Esophagus muscularis mucosa (tissue), 3 donors: ENCODE data around the gene AP5S1.

Experiments
- POLR2A ChIP-seq: fragments of 450-650 bp; IDR thresholded peaks from one replicate; pipeline ENCODE4 v1.6.1; 2017; ENCODE audit warnings: antibody characterized with exemption, moderate library complexity, mild to moderate bottlenecking, low read depth
- TF ChIP-seq, protein P1 (sequence below), 3 experiments: fragments of 200-600 bp in 2 of 3; fragments of 450-650 bp in 1 of 3; sonication (generic) in 2 of 3; IDR thresholded peaks; one replicate each; pipeline ENCODE4 v1.5.1; 2017 to 2019; ENCODE audit warnings: antibody characterized with exemption in 3 of 3, mild to moderate bottlenecking in 2 of 3, moderate library complexity in 1 of 3

DNA sequence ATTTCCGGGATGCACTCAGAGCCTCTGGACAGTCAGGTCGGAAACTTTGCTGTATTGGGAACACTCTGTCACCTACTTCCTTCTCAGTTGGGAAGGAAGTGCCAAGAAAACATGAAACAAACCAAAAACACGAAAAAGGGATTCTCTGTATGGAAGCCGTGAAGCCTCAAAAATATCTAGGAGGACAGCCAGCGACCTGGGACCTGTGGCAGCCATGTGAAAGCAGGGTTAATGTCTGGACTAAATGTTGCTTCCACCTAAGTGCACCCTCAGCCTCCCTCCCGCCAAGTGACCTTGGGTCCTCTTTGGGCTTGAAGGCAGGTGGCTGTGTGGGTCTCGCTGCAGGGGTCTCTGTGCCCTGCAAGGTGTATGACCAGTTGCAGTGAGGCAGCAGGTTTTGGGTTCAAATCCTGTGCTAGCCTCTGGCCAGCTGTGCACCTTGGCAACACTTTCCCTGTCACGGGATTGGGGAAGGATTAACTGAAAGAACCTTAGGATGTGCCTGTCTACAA lies 27.1 kb downstream of the AP5S1 start:
- TF ChIP-seq, protein P1, sequence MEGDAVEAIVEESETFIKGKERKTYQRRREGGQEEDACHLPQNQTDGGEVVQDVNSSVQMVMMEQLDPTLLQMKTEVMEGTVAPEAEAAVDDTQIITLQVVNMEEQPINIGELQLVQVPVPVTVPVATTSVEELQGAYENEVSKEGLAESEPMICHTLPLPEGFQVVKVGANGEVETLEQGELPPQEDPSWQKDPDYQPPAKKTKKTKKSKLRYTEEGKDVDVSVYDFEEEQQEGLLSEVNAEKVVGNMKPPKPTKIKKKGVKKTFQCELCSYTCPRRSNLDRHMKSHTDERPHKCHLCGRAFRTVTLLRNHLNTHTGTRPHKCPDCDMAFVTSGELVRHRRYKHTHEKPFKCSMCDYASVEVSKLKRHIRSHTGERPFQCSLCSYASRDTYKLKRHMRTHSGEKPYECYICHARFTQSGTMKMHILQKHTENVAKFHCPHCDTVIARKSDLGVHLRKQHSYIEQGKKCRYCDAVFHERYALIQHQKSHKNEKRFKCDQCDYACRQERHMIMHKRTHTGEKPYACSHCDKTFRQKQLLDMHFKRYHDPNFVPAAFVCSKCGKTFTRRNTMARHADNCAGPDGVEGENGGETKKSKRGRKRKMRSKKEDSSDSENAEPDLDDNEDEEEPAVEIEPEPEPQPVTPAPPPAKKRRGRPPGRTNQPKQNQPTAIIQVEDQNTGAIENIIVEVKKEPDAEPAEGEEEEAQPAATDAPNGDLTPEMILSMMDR (IDR thresholded peaks at IDR 0.05) = no peak
- TF ChIP-seq POLR2A = no peak
